Activated CD8-positive, alpha-beta memory T cell treated with anti-CD3 and anti-CD28 coated beads, Interleukin-2, amount 50 U/mL, for 1 hour (primary cell): ENCODE results near the gene CLPX.
A peak's percentile ranks its signal among the peaks of the same experiment; 100 is the strongest.
"Not testable (repeated sequence)": the region's sequence is repeated elsewhere in the genome, so short reads cannot be mapped to it uniquely, and the experiment has no call there.

Experiments
- DNase-seq: peaks from one replicate; pipeline ENCODE4 v3.0.0-alpha.2; 2020; ENCODE audit errors: extremely low read depth

The CLPX gene

DNA sequence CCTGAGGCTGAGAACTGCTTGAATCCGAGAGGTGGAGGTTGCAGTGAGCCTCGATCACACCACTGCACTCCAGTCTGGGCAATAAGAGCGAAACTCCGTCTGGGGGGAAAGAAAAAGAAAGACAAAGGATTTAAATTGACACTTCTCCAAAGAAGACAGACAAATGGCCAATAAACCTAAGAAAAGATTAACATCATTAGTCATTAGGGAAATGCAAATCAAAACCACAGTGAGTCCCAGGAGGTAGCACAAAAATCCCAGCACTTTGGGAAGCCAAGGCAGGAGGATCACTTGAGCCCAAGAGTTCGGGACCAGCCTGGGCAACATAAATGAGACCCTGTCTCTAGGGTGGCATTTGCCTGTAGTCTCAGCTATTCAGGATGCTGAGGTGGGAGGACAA is 12.6 kb downstream of the CLPX start:
- no peak for DNase-seq

DNA sequence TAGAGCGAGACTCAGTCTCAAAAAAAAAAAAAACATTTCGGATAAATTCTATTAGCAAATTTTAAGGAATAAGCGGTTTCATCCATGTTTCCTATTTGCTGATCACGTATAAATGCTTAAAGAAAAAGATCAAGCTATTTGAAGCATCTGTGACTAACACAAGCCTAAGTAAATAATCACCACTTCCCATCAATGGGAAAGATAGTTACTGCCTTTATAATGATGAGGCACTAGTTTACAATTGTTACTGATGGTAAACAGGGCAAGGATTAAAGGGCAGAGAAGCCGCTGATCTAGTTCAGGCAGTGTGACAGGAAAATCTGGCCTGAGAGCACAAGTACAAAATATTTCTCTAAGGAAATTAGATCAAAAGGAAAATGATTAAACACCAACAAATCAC is 13.7 kb downstream of the CLPX start:
- no peak for DNase-seq

DNA sequence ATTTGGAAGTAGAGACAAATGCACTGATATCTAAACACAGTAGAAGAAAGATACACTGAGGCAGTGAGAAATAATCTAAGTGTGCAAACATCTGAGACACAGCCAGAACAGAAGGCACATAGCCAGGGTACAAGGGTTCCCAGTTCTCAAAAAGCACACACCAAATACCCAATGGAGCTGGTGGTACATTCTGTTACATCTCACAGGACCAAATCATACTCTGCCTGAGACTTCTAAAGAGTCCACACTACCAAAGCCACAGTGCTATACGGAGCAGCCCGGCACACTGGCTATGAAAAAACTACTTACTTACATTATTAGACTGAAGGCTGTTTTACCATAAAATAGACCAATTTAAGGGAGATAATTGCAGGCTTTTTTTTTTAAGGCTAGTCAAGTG is 19.3 kb downstream of the CLPX start:
- no peak for DNase-seq

DNA sequence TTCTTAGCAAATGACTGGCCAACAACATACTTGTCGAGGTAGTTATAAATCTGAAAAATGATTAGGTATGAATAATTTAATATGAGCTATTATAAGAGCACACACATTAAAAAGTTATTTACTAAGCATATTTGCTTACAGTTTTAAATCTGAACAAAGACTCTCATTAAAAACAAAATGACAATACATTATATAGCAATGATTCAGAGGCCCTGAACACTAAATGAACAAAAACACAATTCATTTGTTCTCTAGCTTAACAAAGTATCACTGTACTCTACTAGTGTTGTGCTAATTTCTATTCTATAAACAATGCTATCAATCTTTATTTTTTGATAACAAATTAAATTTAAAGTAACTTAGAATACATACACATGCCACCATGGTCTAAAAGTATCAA is 21.0 kb downstream of the CLPX start:
- no peak for DNase-seq

DNA sequence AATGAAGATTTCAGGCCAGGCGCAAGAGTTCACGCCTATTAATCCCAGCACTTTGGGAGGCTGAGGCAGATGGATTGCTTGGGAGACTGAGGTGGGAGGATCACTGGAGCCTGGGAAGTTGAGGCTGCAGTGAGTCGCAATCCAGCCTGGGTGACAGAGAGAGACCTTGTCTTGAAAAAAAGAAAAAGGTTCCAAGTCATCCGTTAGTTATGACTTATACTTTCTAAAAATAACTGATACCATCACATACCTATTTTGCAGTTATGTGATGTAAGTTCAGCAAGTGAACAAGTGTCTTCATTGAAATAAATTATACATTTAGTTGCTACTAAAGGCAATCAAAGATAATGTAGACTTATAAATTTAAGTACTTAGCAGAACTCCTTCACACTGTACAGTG is 22.1 kb downstream of the CLPX start:
- DNase-seq = no peak

DNA sequence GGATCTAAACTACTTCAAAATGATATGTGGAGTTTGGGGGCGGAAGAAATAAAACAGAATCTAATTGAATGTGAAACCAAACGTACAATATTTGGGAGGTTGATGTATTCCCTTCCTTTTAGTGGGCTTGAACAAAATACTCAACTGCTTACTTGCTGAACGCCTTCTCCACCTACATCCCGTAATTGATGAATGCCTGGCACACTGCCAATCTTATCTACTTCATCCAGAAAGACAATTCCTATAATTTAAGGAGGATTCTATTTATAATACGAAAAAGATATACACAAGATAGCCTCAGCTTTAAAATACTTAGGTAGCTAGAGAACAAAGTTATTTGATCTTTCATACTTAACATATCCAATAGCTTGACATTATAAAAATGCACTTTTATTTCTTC is 28.4 kb downstream of the CLPX start:
- DNase-seq = no peak

DNA sequence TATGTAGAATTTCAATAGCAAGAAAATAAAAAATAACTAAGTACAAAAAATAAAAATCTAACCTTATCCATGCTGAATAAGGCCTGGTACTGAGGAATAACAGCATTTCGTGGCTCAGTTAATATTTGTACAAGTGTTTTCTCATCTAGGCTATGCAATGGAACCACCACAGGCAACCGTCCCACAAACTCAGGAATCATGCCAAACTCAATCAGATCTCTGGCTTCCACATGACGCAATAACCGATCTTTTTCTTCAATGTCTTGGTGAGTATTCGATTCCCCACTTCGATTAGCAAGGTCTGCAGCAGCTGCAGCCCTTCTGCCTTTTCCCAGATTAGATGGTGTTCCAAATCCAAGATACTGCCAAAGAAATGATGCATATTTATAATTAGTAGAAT is 30.4 kb downstream of the CLPX start:
- no peak for DNase-seq

DNA sequence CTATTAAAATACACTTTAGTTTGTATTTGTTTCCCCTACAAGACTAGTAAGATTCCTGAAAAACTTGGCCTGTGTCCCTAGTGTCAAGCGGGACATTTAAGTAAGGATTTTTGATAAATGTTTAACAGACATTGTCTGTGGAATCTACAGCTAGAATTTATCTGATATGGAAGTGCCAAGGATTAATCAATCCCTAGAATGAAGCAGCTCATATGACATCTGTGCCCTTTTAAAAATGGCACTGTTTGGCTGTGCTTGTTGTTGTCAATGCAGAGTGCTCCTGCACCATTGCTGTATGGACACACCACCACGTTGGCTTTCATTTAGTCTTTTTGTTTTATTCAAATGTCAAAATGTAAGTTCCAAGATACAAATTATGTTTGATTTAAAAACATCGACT is 37.2 kb downstream of the CLPX start:
- DNase-seq = no peak

DNA sequence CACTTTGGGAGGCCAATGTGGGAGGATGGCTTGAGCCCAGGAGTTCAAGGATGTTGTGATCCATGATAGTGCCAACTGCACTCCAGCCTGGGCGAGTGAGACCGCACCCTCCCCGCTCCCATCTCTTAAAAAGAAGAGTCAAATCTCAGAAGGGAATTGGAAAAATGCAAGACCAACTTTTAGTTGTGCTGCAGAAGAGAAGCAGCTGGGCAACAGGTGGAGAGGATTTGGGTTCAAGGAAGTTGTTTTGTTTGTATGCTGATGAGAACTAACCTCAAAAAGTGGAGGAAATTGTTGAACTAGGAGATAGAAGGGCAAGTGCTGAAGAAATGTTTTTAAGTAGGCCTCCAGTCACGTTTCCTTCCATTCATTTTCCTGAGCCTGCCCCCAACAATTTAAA is 38.7 kb downstream of the CLPX start:
- DNase-seq = no peak

DNA sequence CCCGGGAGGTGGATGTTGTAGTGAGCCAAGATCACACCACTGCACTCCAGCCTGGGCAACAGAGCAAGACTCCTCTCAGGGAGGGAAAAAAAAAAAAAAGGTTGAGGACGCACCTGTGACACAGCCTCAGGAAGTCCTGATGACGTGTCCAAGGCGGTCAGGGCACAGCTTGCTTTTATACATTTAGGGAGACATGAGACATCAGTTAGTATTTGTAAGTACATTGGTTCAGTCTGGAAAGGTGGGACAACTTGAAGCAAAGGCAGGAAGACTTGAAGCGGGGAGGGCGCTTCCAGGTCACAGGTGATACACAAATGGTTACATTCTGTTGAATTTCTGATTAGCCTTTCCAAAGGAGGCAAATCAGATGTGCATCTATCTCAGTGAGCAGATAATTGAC is 46.5 kb downstream of the CLPX start:
- not testable (repeated sequence) for DNase-seq

DNA sequence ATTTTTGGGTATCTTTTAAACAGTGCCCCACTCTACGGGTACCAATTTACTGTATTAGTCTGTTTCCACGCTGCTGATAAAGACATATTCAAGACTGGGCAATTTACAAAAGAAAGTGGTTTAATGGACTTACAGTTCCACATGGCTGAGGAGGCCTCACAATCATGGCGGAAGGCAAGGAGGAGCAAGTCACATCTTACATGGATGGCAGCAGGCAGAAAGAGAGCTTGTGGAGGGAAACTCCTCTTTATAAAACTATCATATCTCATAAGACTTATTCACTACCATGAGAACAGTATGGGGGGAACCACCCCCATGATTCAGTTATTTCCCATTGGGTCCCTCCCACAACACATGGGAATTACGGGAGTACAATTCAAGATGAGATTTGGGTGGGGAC is 47.2 kb downstream of the CLPX start:
- DNase-seq = not testable (repeated sequence)

DNA sequence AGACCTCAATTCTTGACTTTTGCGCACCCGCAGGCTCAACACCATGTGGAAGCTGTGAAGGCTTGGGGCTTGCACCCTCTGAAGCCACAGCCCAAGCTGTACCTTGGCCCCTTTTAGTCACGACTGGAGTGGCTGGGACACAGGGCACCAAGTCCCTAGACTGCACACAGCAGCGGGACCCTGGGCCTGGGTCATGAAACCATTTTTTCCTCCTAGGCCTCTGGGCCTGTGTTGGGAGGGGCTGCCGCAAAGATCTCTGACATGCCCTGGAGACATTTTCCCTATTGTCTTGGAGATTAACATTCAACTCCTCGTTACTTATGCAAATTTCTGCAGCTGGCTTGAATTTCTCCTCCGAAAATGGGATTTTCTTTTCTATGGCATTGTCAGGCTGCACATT is 48.1 kb downstream of the CLPX start:
- not testable (repeated sequence) for DNase-seq

DNA sequence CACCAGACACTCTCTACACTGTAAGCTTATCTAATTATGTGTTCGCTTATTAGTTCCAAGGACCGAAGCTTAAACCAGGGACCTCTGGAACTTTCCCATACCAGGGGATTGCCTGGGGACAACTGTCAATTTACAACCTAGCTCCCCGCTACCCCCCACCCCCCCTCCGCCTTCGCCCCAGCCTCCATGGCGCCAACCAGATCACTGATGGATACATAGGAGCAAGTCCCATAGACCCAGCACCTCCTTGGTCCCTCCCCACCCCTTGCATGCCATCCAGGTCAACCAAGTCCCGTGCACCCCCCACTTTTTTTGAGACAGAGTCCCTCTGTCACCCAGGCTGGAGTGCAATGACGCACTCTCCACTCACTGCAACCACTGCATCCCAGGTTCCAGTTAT is 50.6 kb downstream of the CLPX start:
- no peak for DNase-seq

DNA sequence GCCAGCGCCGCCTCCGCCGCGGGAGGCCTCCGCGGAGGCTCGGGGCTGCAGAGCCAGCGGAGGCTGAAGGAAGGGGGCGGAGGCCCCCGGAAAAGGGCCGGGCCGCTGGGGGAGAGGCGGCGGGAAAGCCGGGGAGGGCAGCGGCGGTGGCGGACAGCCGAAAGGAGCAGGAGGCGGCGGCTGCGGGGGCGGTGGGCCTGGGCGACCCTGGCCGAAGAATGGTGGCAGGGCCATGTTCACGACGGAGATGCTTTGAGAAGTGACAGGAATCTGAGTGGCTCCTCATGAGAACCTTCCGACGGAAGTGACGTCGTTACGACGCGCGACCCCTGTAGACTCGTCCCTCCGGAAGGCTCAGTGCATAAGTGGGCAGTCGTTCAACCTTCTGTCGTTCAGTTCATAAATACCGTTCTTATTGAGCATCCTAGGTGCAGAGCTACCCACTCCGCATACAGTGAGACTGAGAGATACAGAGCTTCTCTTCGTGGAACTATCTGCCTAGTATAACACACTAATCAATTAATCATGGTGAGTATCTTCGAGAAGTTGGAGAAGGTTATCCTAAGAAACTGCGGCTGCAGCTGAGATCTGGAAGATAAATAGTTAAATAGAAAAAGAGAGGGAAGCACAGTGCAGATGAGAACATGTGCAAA is 51.5 kb downstream of the CLPX start, which contains the start of gene PDCD7:
Gene PDCD7, minus strand, starts transcription at position 261 of the 653 bp plus-strand sequence. Its CDS starts 27 bp downstream, at position 234.
- peak; percentile 68 for DNase-seq

DNA sequence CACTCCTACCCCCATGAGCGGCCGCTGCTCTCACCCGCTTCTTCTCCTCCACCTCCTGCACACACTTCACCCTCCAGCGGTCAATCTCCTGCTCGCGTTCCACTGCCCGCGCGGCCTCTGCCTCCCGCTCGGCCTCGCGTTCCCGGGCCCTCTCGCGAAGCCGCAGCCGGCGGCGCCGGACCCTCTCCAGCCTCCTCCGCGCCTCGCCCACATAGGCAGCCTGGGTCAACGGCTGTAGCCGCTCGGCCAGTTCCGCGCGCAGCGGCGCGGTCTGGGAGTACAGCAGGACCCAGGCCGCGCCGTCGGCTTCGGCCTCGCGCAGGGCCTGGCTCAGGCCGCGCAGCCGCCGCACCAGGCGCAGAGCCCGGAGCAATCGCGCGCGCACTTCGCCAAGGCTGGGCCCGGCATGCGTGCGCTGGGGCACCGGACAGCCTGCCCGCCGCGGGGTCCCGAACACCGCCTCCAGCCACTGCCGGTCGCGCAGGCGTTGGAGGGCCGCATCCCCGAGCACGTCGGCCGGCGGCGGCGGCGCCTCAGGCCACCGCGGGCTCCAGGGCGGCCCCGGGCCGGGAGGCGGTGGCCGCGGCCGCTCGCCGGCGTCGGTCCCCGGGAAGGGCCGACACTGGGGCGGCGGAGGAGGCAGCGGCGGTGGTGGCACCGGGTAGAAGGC is 52.1 kb downstream of the CLPX start:
- DNase-seq = no peak

DNA sequence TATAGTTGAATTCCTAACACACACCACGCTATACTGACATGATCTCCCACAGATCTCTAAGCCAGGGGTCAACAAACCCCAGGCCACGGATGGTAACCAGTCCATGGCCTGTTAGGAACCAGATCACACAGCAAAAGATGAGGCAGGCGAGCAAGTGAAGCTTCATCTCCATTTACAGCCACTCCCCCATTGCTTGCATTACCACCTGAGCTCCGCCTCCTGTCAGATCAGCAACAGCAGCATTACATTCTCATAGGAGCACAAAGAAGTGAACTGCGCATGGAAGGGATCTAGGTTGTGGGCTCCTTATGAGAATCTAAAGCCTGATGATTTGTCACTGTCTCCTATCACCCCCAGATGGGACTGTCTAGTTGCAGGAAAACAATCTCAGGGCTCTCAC is 54.2 kb downstream of the CLPX start:
- no peak for DNase-seq

DNA sequence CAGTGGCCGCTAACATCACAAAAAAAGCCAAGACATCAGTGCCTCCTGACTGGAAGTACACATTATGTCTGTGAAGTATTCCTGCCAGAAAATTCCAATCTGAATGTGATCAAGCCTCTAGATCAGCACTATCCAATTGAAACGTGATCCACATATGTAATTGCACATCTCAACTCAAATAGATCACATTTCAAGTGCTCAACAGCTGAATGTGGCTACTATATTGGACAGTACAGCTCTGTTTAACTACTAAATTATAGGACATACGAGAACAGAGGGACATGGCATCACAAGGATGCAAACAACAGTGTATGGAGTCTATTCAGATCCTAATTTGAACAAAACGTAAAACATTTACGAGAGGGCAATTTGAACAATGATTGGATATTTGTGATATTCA is 69.6 kb downstream of the CLPX start:
- DNase-seq = no peak

DNA sequence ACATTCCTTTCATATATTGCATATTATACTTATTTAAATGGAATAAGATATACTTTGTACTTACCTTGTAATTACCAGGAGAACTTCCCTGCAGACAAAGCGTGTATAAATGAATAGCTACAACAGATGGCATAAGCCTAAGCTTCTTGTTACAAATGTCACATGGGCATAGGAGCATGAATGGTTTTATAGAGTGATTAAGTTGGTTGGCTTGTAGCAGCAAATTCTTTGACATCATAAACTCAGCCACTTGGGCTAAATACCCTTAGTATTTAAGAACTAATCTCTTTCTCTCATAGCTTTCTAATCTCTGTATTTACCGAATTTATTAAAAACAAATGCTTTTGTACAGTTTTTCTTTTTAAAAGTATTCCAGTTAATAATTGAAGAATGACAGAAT is 70.1 kb downstream of the CLPX start, which contains the start of gene UBAP1L:
Gene UBAP1L, minus strand, starts transcription at position 115 of the 400 bp plus-strand sequence. CDS start 8,985 bp downstream, outside the sequence.
- DNase-seq = no peak

DNA sequence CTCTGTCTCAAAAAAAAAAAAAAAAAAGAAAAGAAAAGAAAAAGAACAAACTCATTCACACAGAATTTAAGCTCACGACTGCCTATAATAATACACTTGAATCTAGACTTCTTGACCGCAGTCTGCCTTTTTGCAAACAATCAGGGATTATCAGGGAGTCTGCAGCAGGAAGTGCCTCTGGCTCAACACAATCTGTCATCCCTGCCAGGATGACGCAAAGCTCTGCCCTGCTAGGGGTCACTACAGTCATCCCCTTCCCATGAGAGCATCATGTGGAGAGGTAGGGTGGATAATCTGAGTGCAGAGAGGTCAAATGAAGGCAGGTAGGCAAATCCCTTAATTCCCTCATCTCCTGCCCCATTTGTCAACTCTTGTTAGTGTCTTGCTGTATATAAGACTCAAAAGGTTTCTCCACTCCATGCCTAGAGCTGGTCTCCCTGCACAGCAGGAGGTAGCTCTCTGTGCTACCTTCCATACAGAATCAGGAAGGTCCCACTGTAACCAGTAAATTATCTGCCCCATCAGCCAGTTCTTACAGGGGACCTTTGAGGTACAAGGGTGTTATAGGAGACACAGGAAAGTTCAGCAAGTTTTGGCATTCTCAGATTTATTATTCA is 74.4 kb downstream of the CLPX start:
- DNase-seq = no peak

DNA sequence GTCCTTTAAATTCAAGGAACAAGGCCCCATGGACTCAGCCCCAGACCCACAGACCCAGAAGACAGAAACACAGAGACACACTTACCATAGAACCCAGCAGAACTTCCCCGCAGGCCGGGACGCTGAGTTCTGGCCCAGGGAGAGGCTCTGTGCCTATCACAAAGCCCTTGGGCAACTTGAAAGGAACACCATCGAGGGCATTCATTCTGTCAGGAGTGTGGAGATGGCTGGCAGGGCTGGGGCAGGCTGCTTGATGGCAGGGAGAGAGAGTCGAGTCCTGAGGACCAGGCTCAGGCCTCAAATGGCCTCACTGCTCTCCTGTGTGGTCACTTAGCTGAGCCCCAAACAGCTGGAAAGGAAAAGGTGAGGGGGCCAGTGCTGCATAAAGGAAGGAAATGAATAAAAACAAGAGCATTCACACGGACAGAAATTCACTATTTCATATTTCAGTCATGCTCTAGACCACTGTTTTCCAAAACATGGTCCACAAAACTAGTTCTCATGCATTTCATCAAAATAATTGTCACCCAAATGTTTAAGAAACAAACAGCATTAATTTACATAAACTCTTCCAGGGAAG is 79.0 kb downstream of the CLPX start:
- no peak for DNase-seq

DNA sequence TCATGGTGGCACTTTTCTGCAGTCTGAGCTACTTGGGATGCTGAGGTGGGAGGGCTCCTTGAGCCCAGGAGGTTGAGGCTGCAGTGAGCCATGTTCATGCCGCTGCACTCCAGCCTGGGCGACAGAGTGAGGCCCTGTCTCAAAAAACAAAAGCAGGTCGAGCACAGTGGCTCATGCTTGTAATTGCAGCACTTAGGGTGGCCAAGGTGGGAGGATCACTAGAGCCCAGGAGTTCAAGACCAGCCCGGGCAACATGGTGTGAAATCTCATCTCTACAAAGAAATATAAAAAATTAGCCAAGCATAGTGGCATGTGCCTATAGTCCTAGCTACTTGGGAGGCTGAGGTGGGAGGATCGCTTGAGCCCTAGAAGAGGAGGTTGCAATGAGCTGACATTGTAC is 80.1 kb downstream of the CLPX start:
- DNase-seq = no peak

DNA sequence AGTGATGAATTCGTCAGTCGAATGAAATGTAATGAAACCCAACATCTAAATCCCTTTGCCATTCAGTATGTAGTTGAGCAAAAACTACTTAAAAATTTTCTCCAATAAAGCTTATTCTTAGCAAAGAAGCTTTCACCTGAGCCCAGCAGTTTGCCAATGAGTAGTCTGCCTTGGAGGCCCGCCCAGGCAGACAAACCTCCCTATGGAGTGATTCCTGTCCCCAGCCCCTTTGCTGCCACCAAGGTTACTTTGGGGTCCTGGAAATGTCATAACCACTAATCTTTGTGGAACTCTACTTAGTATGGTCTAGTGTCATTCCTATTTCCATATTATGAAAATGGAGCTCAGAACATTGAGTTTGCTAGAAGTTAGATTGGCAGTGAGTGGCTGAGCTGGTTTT is 82.2 kb downstream of the CLPX start:
- no peak for DNase-seq
